ENCODE results near the gene HOXA4. TPM values are rescaled to one million over a fixed set of nuclear protein-coding genes. Genes with fewer than 3 reads are reported as not detected.
A peak's percentile ranks its signal among the peaks of the same experiment; 100 is the strongest.

Gene HOXA4
- total RNA-seq, 1 experiment from 2014 or later = 2.0 TPM

DNA sequence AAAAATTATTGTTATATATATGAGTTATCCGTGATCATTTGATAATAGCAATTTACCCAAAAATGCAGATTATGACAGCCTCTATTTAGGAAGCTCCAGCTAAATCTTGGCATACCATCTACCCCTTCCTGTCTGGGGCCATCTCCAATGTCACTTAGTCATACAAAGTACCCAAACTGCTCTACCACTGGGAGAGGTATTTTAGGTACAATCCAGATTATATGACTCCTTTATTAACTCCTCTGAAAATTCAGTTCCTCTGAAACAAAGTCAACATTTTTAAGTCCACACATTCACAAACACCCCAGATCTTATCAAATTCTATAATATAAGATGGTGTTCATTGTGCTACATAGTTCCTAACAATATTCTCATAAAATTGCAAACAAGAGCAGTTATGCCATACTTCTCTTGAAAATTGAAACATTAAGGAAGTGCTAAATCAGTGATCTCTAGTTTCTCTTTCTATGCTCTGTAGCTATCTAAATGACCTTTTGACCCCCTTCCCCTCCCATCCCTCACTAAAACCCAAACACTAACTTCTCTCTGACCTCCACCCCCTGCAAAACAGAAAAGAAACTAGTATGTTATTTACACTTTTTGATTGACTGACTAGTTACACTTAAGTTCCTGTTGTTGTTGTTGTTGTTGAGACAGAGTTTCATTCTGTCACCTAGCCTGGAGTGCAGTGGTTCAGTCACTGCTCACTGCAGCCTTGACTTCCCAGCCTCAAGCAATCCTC, 51.2 kb downstream of the HOXA4 start:
- CTCF ChIA-PET = no interaction called here

More for the DNA sequence above, 51.2 kb downstream of the HOXA4 start:
- Histone ChIP-seq H2AFZ (ENCODE audit: low read depth, low read length, poor library complexity, severe bottlenecking) (peak overlapping the region; percentile 64), H3K4me3 (replicated peaks in 1 of 2; ENCODE audit: low read depth in 1 of 2, low read length in 2 of 2) (no peak overlapping the region), H3K79me2 (ENCODE audit: insufficient read depth, low read length) (no peaks in the 10 kb centered on the region), H3K9me3 (ENCODE audit: control insufficient read depth in 1 of 2, insufficient read depth in 1 of 2, low read depth in 1 of 2, low read length in 2 of 2) (no peaks in the 10 kb centered on the region), H3K27ac (ENCODE audit: low read depth, low read length) (no peak overlapping the region), H4K20me1 (ENCODE audit: insufficient read depth) (no peaks in the 10 kb centered on the region), H3K36me3 (ENCODE audit: control insufficient read depth in 1 of 2, insufficient read depth in 2 of 2, low read length in 2 of 2) (no peaks in the 10 kb centered on the region; a peak in 1 of 4 replicates), H3K9ac (ENCODE audit: low read length) (no peak overlapping the region), H3K27me3 (ENCODE audit: insufficient read depth, low read length) (no peaks in the 10 kb centered on the region), H3K4me2 (ENCODE audit: low read length) (peak overlapping the region; percentile 26), H3K9me2 (ENCODE audit: insufficient read depth) (no peaks in the 10 kb centered on the region), H3K4me1 (ENCODE audit: control insufficient read depth in 1 of 2, insufficient read depth in 2 of 2, low read length in 2 of 2) (peaks cover 0 to 36% of the 10 kb centered on the region in 2 experiments; a peak in 2 of 4 replicates)
- ChIA-PET RAD21 (ENCODE audit: low non-redundant PET in 1 of 2, low total read pairs in 2 of 2, uncharacterized antibody in 2 of 2, unreplicated experiment in 2 of 2) (no interaction called here), POLR2A (no interaction called here)
- ATAC-seq (no peak), DNase-seq (ENCODE audit: low read depth, low spot score) (no peak)
- BruUV-seq (replicated peaks) = no TSS peak
- intact Hi-C loops (cut with micrococcal nuclease) = no loop called here
- TF ChIP-seq ELF1 (IDR thresholded peaks at IDR 0.05; ENCODE audit: borderline replicate concordance, low read depth) (no peak), EZH2phosphoT487 (IDR thresholded peaks at IDR 0.05; ENCODE audit: borderline replicate concordance) (no peak), TCF7L2 (IDR thresholded peaks at IDR 0.05; ENCODE audit: borderline replicate concordance, extremely low read depth, insufficient read depth, insufficient read length) (no peak), EZH2 (IDR thresholded peaks at IDR 0.05) (no peak), EGR1 (IDR thresholded peaks at IDR 0.05; ENCODE audit: low read depth) (no peak), SIN3A (IDR thresholded peaks at IDR 0.05; ENCODE audit: low read depth) (no peak), CBX3 (IDR thresholded peaks at IDR 0.05; ENCODE audit: low read depth) (no peak), CEBPB (IDR thresholded peaks at IDR 0.05; ENCODE audit: low read depth) (no peak), YY1 (IDR thresholded peaks at IDR 0.05; ENCODE audit: extremely low read depth, insufficient replicate concordance, low read depth, low read length) (no peak)
- TF ChIP-seq, protein P1, sequence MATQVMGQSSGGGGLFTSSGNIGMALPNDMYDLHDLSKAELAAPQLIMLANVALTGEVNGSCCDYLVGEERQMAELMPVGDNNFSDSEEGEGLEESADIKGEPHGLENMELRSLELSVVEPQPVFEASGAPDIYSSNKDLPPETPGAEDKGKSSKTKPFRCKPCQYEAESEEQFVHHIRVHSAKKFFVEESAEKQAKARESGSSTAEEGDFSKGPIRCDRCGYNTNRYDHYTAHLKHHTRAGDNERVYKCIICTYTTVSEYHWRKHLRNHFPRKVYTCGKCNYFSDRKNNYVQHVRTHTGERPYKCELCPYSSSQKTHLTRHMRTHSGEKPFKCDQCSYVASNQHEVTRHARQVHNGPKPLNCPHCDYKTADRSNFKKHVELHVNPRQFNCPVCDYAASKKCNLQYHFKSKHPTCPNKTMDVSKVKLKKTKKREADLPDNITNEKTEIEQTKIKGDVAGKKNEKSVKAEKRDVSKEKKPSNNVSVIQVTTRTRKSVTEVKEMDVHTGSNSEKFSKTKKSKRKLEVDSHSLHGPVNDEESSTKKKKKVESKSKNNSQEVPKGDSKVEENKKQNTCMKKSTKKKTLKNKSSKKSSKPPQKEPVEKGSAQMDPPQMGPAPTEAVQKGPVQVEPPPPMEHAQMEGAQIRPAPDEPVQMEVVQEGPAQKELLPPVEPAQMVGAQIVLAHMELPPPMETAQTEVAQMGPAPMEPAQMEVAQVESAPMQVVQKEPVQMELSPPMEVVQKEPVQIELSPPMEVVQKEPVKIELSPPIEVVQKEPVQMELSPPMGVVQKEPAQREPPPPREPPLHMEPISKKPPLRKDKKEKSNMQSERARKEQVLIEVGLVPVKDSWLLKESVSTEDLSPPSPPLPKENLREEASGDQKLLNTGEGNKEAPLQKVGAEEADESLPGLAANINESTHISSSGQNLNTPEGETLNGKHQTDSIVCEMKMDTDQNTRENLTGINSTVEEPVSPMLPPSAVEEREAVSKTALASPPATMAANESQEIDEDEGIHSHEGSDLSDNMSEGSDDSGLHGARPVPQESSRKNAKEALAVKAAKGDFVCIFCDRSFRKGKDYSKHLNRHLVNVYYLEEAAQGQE (IDR thresholded peaks at IDR 0.05; ENCODE audit: low read depth) = no peak
- TF ChIP-seq, protein P2, sequence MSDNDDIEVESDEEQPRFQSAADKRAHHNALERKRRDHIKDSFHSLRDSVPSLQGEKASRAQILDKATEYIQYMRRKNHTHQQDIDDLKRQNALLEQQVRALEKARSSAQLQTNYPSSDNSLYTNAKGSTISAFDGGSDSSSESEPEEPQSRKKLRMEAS (IDR thresholded peaks at IDR 0.05) = no peak
- TF ChIP-seq, protein P3, sequence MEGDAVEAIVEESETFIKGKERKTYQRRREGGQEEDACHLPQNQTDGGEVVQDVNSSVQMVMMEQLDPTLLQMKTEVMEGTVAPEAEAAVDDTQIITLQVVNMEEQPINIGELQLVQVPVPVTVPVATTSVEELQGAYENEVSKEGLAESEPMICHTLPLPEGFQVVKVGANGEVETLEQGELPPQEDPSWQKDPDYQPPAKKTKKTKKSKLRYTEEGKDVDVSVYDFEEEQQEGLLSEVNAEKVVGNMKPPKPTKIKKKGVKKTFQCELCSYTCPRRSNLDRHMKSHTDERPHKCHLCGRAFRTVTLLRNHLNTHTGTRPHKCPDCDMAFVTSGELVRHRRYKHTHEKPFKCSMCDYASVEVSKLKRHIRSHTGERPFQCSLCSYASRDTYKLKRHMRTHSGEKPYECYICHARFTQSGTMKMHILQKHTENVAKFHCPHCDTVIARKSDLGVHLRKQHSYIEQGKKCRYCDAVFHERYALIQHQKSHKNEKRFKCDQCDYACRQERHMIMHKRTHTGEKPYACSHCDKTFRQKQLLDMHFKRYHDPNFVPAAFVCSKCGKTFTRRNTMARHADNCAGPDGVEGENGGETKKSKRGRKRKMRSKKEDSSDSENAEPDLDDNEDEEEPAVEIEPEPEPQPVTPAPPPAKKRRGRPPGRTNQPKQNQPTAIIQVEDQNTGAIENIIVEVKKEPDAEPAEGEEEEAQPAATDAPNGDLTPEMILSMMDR (IDR thresholded peaks at IDR 0.05 in 2 of 3, conservative IDR thresholded peaks at IDR 0.05 in 1 of 3; ENCODE audit: borderline replicate concordance in 1 of 3, insufficient read depth in 1 of 3, low read depth in 2 of 3, low read length in 2 of 3) = no peak
- TF ChIP-seq, protein P4, sequence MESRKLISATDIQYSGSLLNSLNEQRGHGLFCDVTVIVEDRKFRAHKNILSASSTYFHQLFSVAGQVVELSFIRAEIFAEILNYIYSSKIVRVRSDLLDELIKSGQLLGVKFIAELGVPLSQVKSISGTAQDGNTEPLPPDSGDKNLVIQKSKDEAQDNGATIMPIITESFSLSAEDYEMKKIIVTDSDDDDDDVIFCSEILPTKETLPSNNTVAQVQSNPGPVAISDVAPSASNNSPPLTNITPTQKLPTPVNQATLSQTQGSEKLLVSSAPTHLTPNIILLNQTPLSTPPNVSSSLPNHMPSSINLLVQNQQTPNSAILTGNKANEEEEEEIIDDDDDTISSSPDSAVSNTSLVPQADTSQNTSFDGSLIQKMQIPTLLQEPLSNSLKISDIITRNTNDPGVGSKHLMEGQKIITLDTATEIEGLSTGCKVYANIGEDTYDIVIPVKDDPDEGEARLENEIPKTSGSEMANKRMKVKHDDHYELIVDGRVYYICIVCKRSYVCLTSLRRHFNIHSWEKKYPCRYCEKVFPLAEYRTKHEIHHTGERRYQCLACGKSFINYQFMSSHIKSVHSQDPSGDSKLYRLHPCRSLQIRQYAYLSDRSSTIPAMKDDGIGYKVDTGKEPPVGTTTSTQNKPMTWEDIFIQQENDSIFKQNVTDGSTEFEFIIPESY (IDR thresholded peaks at IDR 0.05; ENCODE audit: extremely low read depth, insufficient replicate concordance, low read length) = no peak
